ENCODE measurements around the gene MYL12B.
A peak's percentile ranks its signal among the peaks of the same experiment; 100 is the strongest.
"Not testable (repeated sequence)": the region's sequence is repeated elsewhere in the genome, so short reads cannot be mapped to it uniquely, and the experiment has no call there.

The MYL12B gene

GRCh38 chr18:3263132-3263700, 1.3 kb downstream of the MYL12B start:
- peak in 1 of 5 experiments; percentile 15 for DNase-seq

- peak in 1 of 5 experiments; percentile 35 for DNase-seq
Measured at GRCh38 chr18:3264362-3264761, 2.4 kb downstream of the MYL12B start.

GRCh38 chr18:3265564-3266033, 3.7 kb downstream of the MYL12B start:
- no peak for DNase-seq

- DNase-seq, result no peak
Measured at GRCh38 chr18:3266062-3266608, 4.2 kb downstream of the MYL12B start.

GRCh38 chr18:3268306-3268705, 6.4 kb downstream of the MYL12B start:
- no peak for DNase-seq

GRCh38 chr18:3269241-3269913, 7.4 kb downstream of the MYL12B start:
- DNase-seq, result no peak

GRCh38 chr18:3269914-3270299, 8.0 kb downstream of the MYL12B start:
- DNase-seq, result no peak

GRCh38 chr18:3273042-3273441, 11.1 kb downstream of the MYL12B start:
- DNase-seq, result no peak

GRCh38 chr18:3277643-3278213, 15.8 kb downstream of the MYL12B start:
- not testable (repeated sequence) for DNase-seq

GRCh38 chr18:3279201-3280185, 17.6 kb downstream of the MYL12B start:
- no peak for DNase-seq

GRCh38 chr18:3281456-3282400, 19.8 kb downstream of the MYL12B start:
- peak in 2 of 5 experiments; percentile 49 to 77 for DNase-seq

GRCh38 chr18:3283253-3283863, 21.4 kb downstream of the MYL12B start:
- no peak for DNase-seq

GRCh38 chr18:3283908-3284307, 22.0 kb downstream of the MYL12B start:
- no peak for DNase-seq

GRCh38 chr18:3284501-3284900, 22.6 kb downstream of the MYL12B start:
- DNase-seq, result no peak

GRCh38 chr18:3286159-3286558, 24.2 kb downstream of the MYL12B start:
- DNase-seq, result no peak

- no peak for DNase-seq
Measured at GRCh38 chr18:3293196-3293951, 31.4 kb downstream of the MYL12B start.

- no peak for DNase-seq
Measured at GRCh38 chr18:3294435-3295080, 32.6 kb downstream of the MYL12B start.

GRCh38 chr18:3297025-3297984, 35.4 kb downstream of the MYL12B start:
- DNase-seq, result peak; percentile 68 to 96 (median 85)
